Left colon (tissue), 2 donors: ENCODE results near the gene TRAM2. TPM values are rescaled to one million over a fixed set of nuclear protein-coding genes. Genes with fewer than 3 reads are reported as not detected.
A peak's percentile ranks its signal among the peaks of the same experiment; 100 is the strongest.

ENCODE experiments used
- ATAC-seq: fragments of 200-7000 bp; cut with Tn5 transposase; one replicate; pipeline ENCODE4 v1.9.1; 2020; ENCODE audit warnings: mild to moderate bottlenecking, moderate library complexity
- DNase-seq, 2 donors: peaks; one replicate each; pipeline ENCODE4 v3.0.0-alpha.2; 2020
- intact Hi-C, 2 donors: fragments of 100-400 bp; cut with DNase I in 1 of 2; cut with micrococcal nuclease in 1 of 2; formaldehyde crosslinking; loops; one replicate each; pipeline versions ENCODE4 v1.11.2 to v1.14.0; 2022; cut with DNase I, micrococcal nuclease
- long read RNA-seq: library from polyadenylated mRNA; unstranded; transcript quantifications from one replicate; pipeline ENCODE4 v2.0.0, GENCODE V29; 2021
- total RNA-seq, 2 donors: library from RNA; stranded (reverse); fragmentation: NEBNext Ultra II Directional; extraction: Animal tissue kit (Norgen Biotek cat#: 25700); gene quantifications; one replicate each; pipeline ENCODE4 v1.2.1, GENCODE V29; 2021
- donor health status: DM: no; HTN: no; CAD: no.
- donor health status: DM: yes; HTN: yes; CAD: no.

Gene TRAM2
- 10 to 100 TPM; 15.3 to 23.7 TPM for total RNA-seq
- long read RNA-seq, full-length matches to known transcripts, result 8 of 30 reads
- long read RNA-seq, partial matches to known transcripts, result 1 of 30 reads
- long read RNA-seq, other reads (novel, unspliced or antisense), result 21 of 30 reads

GRCh38 chr6:52577022-52577777 lies at the start of gene TRAM2:
TSS of gene TRAM2 (minus strand) at chr6:52577060. CDS start at chr6:52576915, 145 bp downstream.
- DNase-seq, result peak; percentile 79 to 92
- ATAC-seq, result peak; percentile 83
- intact Hi-C loops, result loop anchor here in 1 of 2 donors (5.0 kb wide), 2 partner anchors 70 to 155 kb away; partner anchors contain the start of gene EFHC1

DNA sequence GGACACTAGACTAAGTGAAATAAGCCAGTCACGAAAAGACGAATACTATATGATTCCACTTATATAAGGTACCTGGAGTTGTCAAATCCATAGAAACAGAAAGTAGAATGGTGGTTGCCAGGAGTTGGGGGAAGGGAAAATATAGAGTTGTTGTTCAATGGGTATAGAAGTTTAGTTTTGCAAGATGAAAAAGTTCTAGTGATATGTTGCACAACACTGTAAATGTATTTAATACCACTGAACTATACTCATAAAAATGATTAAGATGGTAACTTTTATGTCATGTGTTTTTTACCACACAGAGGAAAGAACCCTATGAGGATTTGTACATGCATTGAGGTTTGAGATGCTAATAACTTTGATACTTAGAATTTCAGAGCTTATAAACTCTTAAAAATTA lies 46.0 kb upstream of the TRAM2 start:
- ATAC-seq (no peak), DNase-seq (no peak)
- intact Hi-C loops, result no loop called here

GRCh38 chr6:52621631-52622030 lies 44.8 kb upstream of the TRAM2 start:
- no peak for ATAC-seq
- no peak for DNase-seq
- intact Hi-C loops, result no loop called here

- no peak for DNase-seq
- intact Hi-C loops, result no loop called here
- ATAC-seq, result no peak
Observed at GRCh38 chr6:52620906-52621190, 44.0 kb upstream of the TRAM2 start.

DNA sequence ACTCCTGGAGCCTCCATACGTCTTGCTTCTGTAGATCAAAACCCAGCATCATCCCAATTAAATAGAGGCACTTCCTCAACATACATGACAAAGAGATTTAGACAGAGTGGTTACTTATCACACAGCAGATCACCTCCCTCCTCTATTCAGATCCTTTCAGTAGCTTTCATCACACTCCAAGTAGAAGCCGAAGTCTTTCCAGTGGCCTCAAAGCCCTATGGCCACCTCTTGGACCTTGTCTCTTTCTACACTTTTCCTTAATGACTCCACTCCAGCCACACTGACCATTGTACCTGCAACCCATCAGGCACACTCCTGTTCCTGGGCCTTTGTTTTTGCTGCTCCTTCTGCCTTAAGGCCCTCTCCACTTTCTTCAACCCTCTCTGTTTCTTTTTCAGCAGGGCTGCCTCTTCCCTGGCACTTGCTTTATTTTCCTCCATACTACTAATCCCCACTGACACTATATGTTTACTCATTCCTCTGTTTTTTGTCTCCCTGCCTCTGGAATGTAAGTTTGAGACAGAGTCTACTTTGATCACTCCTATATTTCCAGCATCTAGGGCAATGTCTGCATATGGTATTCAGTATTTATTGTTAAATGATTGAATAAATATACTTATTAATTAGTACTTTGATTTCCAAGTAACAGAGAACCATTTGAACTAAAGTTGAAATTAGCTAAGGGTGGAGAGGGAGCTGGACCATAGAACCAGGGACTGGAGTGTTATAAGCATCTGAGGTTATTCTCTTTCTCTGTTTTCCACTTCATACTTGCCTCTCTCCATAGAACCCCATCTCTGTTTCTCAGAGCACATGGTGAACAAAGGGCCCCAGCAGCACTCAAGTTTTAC lies 43.4 kb upstream of the TRAM2 start:
- ATAC-seq (no peak), DNase-seq (no peak)
- intact Hi-C loops, result no loop called here

GRCh38 chr6:52617087-52617486 lies 40.2 kb upstream of the TRAM2 start:
- DNase-seq (no peak), ATAC-seq (no peak)
- intact Hi-C loops, result no loop called here

DNA sequence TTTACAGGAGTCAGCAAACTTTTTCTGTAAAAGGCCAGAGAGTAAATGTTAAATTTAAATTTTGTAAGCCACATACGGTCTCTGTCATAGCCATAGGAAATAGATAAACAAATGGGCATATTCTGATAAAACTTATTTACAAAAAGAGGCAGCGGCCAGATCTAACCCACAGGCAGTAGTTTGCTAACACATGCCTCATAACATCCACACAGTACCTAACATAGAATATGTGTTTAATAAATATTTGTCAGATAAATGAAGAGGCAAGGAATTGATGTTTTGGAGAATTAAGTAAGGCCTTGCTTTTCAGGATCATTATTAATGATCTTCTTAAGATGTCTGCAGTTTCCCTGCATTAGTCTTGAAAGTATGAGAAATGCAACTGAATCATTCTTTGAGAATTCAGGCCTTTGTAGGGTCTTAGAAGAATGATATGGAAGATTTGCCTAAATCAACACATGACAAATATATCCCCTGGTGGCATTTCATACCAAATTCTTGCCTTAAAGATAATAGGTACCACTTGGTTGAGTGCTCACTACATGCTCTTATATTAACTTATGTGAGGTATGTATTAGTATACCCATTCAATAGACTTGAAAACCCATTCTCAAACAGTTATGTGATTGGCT lies 39.3 kb upstream of the TRAM2 start:
- ATAC-seq, result no peak
- no peak for DNase-seq
- intact Hi-C loops, result no loop called here

DNA sequence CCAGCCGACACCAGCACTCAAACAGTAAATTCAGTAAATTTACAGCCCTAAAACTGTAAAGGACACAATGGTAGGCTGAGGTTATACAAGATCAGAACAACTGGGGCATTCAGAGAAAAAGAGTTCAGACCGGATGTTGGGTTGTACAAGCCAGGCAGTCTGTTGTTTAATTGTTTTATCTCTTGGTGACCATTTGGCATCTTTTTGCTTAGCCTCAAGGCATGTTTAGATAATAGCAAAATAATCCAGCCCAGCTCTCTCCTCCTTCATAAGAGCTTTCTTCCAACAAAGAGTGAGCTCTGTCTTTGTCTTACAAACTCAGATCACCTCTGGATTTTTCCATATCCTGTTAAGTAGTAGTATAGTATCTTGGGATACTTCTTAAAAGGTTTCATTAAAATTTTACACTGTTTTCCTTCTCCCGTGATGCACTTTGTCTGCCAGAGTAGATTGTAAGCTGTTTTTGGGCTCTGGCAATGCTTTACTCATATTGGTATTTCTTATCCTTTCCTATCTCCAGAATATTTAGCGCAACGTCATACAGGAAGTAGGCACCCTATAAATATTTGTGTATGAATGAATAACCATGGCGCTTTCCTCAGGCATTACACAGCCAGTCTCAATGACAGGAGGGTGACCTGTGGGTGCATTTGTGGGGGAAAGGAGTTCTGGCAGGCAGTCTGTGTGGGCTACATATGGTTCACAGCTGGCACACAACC lies 35.6 kb upstream of the TRAM2 start:
- ATAC-seq (no peak), DNase-seq (no peak)
- intact Hi-C loops, result no loop called here

DNA sequence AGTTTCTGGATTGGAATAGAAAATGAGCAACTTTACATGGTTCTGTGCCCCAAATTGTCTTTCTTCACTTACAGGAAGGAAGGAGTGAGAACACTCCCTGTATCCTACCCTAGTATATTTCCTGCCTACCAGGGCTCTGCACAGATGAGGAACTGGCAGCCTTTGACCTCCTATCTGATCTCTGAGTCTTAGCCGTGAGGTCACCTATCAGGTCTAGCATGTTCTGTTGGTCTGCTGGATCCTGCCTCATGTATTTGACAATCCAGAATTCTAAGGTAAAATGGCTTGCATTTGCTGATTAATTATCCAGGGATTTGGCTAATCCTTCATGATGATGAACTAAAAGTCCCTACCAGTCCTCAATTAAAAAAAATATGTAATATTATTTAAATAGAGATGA lies 35.0 kb upstream of the TRAM2 start:
- intact Hi-C loops, result no loop called here
- peak; percentile 80 for ATAC-seq
- DNase-seq, result no peak

DNA sequence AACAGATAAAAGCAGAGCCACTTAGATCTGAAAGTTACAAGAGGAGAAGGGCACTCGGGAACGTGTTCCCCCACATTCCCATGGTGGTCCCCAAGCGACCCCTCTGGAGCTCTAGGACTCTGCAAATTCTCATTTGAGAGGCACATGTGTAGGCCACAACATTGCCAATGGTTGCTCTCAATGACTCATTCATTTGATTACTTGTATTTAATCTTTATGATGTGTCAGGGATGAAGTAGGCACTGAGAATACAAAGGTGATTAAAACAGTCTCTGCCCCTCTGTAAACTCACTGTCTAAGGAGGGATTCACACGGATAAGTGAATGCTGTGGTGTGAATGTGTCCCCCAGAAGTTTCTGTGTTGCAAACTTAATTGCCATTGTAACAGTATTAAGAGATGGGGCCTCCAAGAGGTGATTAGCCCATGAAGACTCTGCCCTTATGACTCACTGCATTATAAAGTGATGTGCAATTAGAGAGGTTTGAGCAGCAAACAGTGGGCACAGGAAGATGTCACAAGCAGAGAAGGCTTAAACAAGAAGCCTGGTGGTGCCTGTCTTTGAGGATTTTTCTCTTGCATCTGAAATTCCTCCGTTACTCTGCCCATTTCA lies 34.0 kb upstream of the TRAM2 start:
- ATAC-seq, result peak; percentile 74
- DNase-seq, result no peak
- intact Hi-C loops, result no loop called here

- DNase-seq (no peak), ATAC-seq (peak; percentile 80)
- intact Hi-C loops, result no loop called here
Observed at GRCh38 chr6:52610011-52610410, 33.2 kb upstream of the TRAM2 start.

DNA sequence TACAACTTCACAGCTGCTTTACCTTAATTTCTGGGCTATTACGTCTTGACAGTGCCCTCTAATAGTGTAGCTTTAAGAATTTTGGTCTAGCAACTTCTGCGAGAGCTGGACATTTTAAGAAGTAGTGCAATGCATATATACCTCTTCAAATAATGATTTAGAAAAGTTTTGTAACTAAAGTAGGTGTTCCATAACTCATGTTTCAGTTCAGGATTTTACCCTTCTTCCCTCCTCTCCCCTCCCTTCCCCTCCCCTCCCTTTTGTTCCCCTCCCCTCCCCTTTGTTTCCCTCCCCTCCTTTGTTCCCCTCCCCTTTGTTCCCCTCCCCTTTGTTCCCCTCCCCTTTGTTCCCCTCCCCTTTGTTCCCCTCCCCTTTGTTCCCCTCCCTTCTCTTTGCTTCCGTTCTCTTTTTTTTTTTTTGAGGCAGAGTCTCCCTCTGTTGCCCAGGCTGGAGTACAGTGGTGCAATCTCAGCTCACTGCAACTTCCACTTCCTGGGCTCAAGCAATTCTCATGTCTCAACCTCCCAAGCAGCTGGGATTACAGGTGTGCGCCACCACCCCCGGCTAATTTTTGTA lies 28.8 kb upstream of the TRAM2 start:
- ATAC-seq (no peak), DNase-seq (no peak)
- intact Hi-C loops, result no loop called here

GRCh38 chr6:52603000-52603795 lies 26.3 kb upstream of the TRAM2 start:
- intact Hi-C loops, result no loop called here
- DNase-seq, result no peak
- ATAC-seq, result no peak

DNA sequence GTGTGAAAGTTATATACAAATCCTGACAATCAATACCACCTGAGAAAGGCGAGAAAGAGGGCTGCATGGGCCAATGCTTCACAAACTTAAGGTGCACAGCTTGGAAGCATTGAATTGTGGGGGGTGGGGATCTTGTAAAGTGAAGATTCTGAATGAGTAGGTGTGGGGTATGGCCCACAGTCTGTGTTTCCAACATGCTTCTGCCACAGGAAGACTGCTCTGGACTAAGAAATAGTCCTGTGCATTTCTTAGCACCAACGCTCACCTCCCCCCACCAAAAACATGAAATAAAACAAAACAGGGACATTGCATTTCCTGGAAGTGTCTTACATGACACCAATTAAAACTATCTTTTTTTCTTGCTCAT lies 21.9 kb upstream of the TRAM2 start:
- ATAC-seq (no peak), DNase-seq (no peak)
- intact Hi-C loops, result loop anchor here in 1 of 2 donors (5.0 kb wide), 2 partner anchors 63 to 182 kb away; no protein-coding TSS in a partner anchor

DNA sequence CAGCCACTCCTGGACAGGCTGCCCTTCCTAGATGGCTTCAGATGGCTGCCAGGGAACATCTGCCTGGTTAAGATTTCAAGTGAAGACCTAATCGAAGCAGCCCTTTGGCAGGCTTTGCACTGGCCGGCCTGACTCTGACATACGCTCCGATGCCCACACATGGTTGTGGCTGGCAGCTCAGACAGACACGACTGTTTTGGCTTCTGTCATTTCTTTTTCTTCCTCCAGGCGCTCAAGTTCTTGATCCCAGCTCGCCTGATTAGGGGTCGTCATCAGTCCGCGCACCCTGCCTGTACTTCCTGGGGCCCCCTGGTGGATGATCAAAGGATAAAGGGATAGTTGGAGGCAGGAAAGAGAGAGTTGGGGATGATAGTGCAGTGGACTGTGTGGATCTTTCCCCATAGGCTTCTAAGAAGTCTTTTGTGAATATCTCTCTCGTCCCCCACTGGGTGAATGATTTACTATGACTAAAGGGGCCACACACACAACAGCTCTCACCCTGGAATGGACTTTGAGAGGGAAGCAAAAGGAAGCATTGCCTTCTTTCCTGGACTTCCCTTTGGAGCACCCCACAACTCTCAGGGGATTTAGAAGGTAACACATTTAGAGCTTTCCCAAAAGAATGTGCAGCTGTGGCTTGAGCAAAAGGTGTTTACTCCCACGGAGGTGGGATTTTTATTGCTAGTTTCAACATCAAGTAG lies 21.4 kb upstream of the TRAM2 start:
- ATAC-seq (peak; percentile 54), DNase-seq (peak; percentile 34 to 40)
- intact Hi-C loops, result loop anchor here in 1 of 2 donors (5.0 kb wide), 2 partner anchors 64 to 181 kb away; no protein-coding TSS in a partner anchor

GRCh38 chr6:52597738-52598122 lies 20.9 kb upstream of the TRAM2 start:
- no peak for ATAC-seq
- intact Hi-C loops, result loop anchor here in 1 of 2 donors (5.0 kb wide), 2 partner anchors 65 to 180 kb away; no protein-coding TSS in a partner anchor
- no peak for DNase-seq
